SK-N-SH (cell line): ENCODE results near the gene CNOT4.

Source experiments
- CTCF ChIP-seq: fragments of 200-600 bp; sonication (generic); IDR thresholded peaks from 2 replicates; pipeline ENCODE4 v1.6.1; 2017; ENCODE audit warnings: antibody characterized with exemption, mild to moderate bottlenecking, moderate library complexity
- FOXJ3 ChIP-seq: sonication (generic); formaldehyde crosslinking; IDR thresholded peaks from 2 replicates; pipeline ENCODE4 v1.5.1; 2020; ENCODE audit warnings: mild to moderate bottlenecking, missing genetic modification reagents
- FOXM1 ChIP-seq: IDR thresholded peaks from 2 replicates; pipeline ENCODE4 v1.4.0; 2012; ENCODE audit warnings: low read depth, mild to moderate bottlenecking
- NRF1 ChIP-seq: IDR thresholded peaks from 2 replicates; pipeline ENCODE4 v1.6.1; 2012; ENCODE audit warnings: low read depth, mild to moderate bottlenecking, low read length
- POLR2AphosphoS5 ChIP-seq: IDR thresholded peaks from 2 replicates; pipeline ENCODE4 v1.6.1; 2012; ENCODE audit warnings: low read depth, low read length
- RFX5 ChIP-seq: IDR thresholded peaks from 2 replicates; pipeline ENCODE4 v1.6.1; 2012; ENCODE audit warnings: mild to moderate bottlenecking, improper control_type of control experiment, low read length
- SMC3 ChIP-seq: IDR thresholded peaks from 2 replicates; pipeline ENCODE4 v1.6.1; 2012; ENCODE audit warnings: low read depth, low read length, improper control_type of control experiment
- TAF1 ChIP-seq: IDR thresholded peaks from 2 replicates; pipeline ENCODE4 v1.6.1; 2012; ENCODE audit warnings: low read depth, mild to moderate bottlenecking, low read length, moderate library complexity, borderline replicate concordance
- YY1 ChIP-seq: IDR thresholded peaks from 2 replicates; pipeline ENCODE4 v1.4.0; 2012; ENCODE audit warnings: low read depth, mild to moderate bottlenecking

GRCh38 chr7:135380351-135380750, 129.6 kb downstream of the CNOT4 start:
- TF ChIP-seq TAF1 (no peak), FOXJ3 (CRISPR knock-in tag) (no peak), CTCF (no peak), POLR2AphosphoS5 (no peak), NRF1 (no peak), SMC3 (no peak), FOXM1 (no peak), YY1 (no peak), RFX5 (no peak)
